NCI-H2107 treated with DMSO at 0.1 percent for 48 hours (cell line): ENCODE results near the gene LRCH4.

Experiments used
- DNase-seq: peaks from one replicate; lab custom pipeline; 2025; ENCODE audit not compliant: unreplicated experiment; lab: John Stamatoyannopoulos, UW

The LRCH4 gene

GRCh38 chr7:100585511-100586265, at the start of gene LRCH4:
TSS of gene LRCH4 (minus strand) at chr7:100586129. CDS start at chr7:100586100, 29 bp downstream.
- peak; percentile 32 for DNase-seq

- no peak for DNase-seq
Measured at GRCh38 chr7:100632951-100633717, 47.2 kb upstream of the LRCH4 start.

- DNase-seq: no peak
Measured at GRCh38 chr7:100630066-100630465, 44.1 kb upstream of the LRCH4 start.

DNA sequence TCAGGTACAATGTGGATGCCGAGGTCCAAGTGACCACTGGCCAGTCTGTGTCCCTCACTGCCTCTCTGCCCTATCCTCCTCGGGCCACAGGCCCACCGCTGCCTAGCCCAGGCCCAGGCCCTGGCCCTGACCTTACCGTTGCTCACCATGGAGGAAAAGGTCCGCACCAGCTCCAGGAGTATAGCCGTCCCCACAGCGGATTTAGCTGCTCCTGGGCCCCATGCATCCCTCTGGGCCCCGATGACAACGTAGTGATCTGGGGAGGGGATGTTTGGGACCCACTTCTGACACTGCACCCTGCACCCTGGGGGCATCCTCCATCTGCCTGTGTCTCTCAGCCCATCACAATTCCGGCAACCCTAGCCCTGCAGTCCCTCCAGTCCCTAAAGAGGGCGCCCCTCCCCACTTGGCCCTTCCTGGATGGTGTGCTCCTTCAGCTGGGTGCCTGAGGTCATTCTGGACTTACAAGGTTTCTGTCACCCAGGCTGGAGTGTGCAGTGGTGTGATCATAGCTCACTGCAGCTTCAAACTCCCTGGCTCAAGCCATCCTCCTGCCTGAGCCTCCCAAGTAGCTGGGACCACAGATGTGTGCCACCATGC, 43.3 kb upstream of the LRCH4 start:
- DNase-seq: no peak

- DNase-seq: no peak
Measured at GRCh38 chr7:100627238-100627549, 41.3 kb upstream of the LRCH4 start.

GRCh38 chr7:100626530-100627237, 40.8 kb upstream of the LRCH4 start:
- peak; percentile 46 for DNase-seq

- DNase-seq: no peak
Measured at GRCh38 chr7:100626055-100626454, 40.1 kb upstream of the LRCH4 start.

DNA sequence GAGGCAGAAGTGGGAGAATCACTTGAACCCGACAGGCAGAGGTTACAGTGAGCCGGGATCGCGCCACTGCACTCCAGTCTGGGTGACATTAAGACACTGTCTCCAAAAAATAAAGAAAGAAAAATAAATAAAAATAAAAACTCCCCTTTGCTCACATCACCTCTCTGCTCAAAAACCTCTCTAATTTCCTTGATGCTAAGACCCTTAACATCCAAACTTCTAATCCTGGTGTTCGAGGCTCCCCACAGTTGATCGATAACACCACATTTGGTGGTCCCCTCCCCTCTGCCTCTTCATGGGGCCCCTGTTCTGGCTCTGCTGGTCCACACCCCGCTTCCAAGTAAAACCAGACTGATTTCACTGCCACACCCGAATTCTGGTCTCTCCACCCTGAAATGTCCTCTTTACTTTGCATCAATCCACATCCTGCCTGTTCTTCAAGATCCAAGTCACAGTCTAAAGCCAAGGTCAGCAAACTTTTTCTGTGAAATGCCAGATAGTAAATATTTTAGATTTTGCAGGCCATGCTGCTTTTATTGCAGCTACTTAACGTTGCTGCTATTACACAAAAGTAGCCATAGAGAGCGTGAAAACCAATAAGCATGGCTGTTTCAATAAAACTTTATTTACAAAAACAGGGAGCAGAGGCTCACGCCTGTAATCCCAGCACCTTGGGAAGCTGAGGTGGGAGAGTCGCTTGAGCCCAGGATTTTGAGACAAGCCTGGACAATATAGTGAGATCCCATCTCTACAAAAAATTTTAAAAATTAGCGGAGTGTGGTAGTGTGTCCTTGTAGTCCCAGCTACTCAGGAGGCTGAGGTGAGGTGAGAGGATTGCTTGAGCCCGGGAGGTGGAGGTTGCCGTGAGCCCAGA, 38.3 kb upstream of the LRCH4 start:
- DNase-seq: no peak

DNA sequence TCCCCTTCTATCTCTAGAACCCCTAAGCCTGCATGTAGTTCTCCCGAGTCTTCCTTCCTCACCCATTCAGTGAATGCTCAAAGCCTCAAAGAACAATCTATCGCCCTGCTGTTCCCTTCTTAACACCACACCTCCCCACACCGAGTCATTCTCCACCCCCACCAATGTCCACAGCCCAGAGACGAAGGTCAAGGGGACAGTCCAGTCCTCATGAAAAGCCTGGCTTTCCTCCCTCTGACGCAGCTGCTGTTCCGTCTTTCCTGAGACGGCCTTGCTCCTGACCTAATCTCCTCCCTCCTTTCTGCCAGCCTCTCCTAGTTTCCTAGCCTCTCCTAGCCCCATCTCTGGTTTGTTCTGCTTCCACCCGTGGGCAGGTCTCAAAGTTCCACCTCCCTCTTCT, 35.6 kb upstream of the LRCH4 start:
- no peak for DNase-seq

GRCh38 chr7:100620804-100621203, 34.9 kb upstream of the LRCH4 start:
- DNase-seq: no peak

DNA sequence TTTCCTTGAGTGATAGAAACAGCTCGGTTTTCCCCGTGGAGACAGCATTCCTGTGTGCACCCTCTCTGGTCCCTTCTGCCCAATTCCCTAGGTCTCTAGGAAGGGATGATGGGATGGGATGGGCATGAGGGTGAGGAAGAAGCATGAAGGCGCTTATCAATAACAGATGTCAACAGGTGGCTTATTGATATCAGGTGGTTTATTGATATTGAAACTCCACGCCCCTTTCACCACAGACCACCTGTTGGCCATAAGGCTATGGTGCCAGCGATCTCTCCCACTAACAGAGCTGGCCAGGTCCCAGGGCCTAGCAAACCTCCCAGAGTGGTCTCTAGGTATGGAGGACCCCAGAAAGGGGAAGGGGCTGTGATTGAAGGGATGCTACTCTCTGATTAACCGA, 34.3 kb upstream of the LRCH4 start:
- DNase-seq: no peak

DNA sequence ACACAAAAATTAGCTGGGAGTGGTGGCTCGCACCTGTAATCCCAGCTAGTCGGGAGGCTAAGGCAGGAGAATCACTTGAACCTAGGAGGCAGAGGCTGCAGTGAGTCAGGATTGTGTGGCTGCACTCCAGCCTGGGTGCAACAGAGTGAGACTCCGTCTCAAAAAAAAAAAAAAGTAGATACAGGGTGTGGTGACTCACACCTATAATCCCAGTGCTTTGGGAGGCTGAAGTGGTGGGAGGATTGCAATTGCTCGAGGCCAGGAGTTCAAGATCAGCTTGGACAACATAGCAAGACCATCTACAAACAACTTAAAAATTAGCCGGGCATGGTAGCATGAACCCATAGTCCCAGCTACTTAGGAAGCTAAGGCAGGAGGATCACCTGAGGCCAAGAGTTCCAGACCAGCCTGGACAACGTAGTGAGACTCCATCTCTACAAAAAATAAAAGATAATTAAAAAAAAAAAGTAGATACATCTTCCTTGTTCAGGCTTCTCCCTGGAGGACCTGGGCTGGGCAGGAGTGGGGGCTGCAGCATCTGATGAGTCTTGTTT, 28.5 kb upstream of the LRCH4 start:
- DNase-seq: no peak

DNA sequence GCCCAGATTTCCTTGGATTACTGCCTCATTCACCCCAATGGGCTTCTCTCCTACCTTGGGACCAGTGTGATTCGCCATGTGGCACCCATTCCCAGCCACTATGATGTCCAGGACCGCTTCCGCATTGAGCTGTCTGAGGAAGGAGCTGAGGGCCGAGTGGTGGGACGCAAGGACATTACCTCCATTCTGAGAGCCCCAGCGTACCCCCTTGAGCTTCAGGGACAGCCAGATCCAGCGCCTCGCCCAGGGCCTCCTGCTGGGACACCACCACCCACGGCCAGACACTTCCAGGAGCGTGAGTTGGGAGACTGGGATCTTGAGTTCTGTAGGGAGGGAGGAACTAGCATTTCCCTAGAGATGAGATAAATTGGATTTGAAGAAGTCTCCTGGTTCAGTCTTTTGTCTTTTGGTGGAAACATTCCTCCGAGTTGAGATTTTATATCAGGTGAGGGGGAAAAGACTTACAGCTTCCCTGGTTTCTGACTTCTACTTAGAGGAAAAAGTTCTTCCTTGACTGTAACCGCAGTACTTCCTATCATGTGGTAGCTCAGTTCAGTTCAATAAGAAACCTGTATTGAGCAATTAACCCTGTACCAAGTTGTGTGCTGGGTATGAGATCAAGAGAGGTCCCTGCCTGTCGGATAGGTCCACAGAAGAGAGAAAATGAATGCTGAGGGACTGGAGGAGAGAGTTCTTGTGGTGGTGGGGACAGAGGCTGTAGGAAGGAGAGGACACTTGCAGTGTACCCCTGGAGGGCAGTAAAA, 27.7 kb upstream of the LRCH4 start:
- no peak for DNase-seq

DNA sequence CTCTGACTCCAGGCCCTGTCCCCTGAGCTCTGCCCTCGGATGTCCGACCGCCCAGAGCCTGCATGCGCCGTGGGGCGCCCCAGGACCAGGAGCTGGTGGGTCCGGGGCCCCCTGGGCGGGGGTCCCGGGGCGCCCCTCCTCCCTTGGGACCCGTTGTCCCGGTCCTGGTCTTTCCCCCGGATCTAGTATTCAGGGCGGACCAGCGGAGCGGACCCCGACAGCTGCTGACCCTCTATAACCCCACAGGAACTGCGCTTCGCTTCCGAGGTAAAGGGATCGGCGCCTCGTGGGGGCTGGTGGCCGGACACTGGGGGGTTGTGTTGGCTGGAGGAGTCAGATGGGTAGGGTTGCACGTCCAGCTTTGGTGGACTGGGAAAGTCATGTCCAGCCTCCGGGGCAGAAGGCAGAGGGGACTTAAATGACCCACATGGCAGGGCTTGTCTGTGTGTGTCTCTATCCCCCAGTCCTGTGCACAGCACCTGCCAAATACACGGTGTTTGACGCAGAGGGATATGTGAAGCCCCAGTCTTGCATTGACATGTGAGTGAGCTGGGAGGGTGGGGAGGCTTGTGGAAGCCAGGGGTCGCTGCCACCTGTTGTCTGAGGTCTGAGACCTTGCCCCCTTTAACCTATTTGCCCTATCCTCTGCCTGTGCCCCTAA, 26.9 kb upstream of the LRCH4 start:
- DNase-seq: no peak

- peak; percentile 99 for DNase-seq
Measured at GRCh38 chr7:100611983-100612729, 26.2 kb upstream of the LRCH4 start, which contains the start of gene MOSPD3. TSS of gene MOSPD3 (plus strand) at chr7:100612540. CDS start at chr7:100612792, 252 bp downstream.

DNA sequence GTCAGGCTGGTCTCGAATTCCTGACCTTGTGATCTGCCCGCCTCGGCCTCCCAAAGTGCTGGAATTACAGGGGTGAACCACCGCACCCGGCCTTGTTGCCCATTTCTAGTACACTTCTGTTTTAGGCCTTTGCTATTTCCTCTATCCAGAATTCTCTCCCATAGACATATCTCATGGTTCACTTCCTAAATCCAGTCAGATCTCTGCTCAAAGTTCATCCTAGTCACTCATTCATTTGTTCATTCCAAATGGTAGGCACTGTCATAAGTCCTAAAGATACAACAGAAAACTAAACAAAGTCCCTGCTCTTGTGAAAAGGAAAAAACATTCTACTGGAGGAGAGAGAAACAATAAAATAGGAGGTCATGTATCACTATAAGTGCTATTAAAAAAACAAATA, 24.0 kb upstream of the LRCH4 start:
- DNase-seq: no peak

- no peak for DNase-seq
Measured at GRCh38 chr7:100607111-100607510, 21.2 kb upstream of the LRCH4 start.

DNA sequence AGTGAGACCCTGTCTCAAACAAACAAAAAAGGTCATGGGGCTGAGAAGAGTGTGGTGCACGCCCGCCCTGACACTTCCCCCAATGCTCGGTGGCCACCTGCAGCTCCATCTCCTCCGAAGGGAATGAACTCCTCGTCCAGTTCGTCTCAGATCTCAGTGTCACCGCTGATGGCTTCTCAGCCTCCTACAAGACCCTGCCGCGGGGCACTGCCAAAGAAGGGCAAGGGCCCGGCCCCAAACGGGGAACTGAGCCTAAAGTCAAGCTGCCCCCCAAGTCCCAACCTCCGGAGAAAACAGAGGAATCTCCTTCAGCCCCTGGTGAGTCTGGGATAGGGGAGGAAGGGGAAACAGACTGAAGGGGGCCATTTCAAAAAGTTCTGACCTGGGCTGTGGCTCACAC, 20.4 kb upstream of the LRCH4 start:
- DNase-seq: no peak
